Ascending aorta (tissue), 2 donors: ENCODE results near the gene NMT2. TPM values are rescaled to one million over a fixed set of nuclear protein-coding genes. Genes with fewer than 3 reads are reported as not detected.

Source experiments
- DNase-seq, 2 donors: peaks; one replicate each; pipeline ENCODE4 v3.0.0-alpha.2; 2019; ENCODE audit warnings: low spot score in 2 of 2
- H3K27ac ChIP-seq, 2 donors: fragments of 200-600 bp; sonication (generic); one replicate each; pipeline ENCODE4 v1.5.1; 2016 to 2017; ENCODE audit warnings: mild to moderate bottlenecking in 1 of 2
- H3K27me3 ChIP-seq: fragments of 200-600 bp; sonication (generic); one replicate; pipeline ENCODE4 v1.5.1; 2017
- H3K36me3 ChIP-seq, 2 donors: fragments of 200-600 bp; sonication (generic); one replicate each; pipeline ENCODE4 v1.5.1; 2016
- H3K4me1 ChIP-seq, 2 donors: fragments of 200-600 bp; sonication (generic); one replicate each; pipeline ENCODE4 v1.5.1; 2016 to 2017; ENCODE audit warnings: mild to moderate bottlenecking in 1 of 2
- H3K4me3 ChIP-seq, 2 donors: fragments of 200-600 bp; sonication (generic); one replicate each; pipeline ENCODE4 v1.5.1; 2016 to 2017; ENCODE audit warnings: mild to moderate bottlenecking in 1 of 2
- H3K9me3 ChIP-seq, 2 donors: fragments of 200-600 bp; sonication (generic); one replicate each; pipeline ENCODE4 v1.5.1; 2016
- intact Hi-C: fragments of 100-400 bp; cut with DNase I; formaldehyde crosslinking; loops from one replicate; pipeline ENCODE4 v1.15.1; 2023
- total RNA-seq: library from RNA; depleted of rRNA; stranded (reverse); fragments of >200 nt; gene quantifications from one replicate; pipeline ENCODE4 v1.1.0, GENCODE V29; 2016
- TF ChIP-seq, protein P1 (sequence below), 3 experiments: fragments of 200-600 bp in 2 of 3; fragments of 450-650 bp in 1 of 3; sonication (generic) in 2 of 3; IDR thresholded peaks; one replicate each; pipeline ENCODE4 v1.5.1; 2016 to 2019; ENCODE audit warnings: antibody characterized with exemption in 3 of 3, mild to moderate bottlenecking in 1 of 3, moderate library complexity in 1 of 3

NMT2 gene
- total RNA-seq, 1 donor from 2014 or later: 11.9 TPM

DNA sequence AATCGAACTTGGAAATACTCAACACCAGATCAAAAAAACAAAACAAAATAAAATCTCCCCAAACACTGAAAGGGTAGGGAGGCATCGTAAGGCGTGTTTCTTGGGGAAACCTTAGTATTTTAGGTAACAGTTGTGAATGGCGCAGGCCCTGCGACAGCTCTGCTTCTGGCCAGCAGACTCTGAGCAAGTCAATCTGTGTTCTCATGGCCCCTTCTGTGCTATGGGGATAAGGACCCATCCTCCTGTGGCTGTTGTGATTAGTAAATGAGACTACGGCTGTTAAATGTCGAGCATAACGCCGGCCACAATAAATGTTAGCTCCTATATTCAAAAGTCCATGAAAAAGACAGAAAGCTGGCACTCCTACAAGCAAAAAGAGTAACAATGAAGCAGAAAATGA, 44.3 kb downstream of the NMT2 start:
- TF ChIP-seq, protein P1, sequence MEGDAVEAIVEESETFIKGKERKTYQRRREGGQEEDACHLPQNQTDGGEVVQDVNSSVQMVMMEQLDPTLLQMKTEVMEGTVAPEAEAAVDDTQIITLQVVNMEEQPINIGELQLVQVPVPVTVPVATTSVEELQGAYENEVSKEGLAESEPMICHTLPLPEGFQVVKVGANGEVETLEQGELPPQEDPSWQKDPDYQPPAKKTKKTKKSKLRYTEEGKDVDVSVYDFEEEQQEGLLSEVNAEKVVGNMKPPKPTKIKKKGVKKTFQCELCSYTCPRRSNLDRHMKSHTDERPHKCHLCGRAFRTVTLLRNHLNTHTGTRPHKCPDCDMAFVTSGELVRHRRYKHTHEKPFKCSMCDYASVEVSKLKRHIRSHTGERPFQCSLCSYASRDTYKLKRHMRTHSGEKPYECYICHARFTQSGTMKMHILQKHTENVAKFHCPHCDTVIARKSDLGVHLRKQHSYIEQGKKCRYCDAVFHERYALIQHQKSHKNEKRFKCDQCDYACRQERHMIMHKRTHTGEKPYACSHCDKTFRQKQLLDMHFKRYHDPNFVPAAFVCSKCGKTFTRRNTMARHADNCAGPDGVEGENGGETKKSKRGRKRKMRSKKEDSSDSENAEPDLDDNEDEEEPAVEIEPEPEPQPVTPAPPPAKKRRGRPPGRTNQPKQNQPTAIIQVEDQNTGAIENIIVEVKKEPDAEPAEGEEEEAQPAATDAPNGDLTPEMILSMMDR (IDR thresholded peaks at IDR 0.05): no peak
- H3K4me1 ChIP-seq: no peaks in the 10 kb centered on the region
- no peaks in the 10 kb centered on the region for H3K27me3 ChIP-seq
- no peak overlapping the region for H3K27ac ChIP-seq
- no peak overlapping the region for H3K4me3 ChIP-seq
- DNase-seq: no peak
- peaks cover 30 to 40% of the 10 kb centered on the region in 2 donors for H3K36me3 ChIP-seq
- intact Hi-C loops: no loop called here
- no peaks in the 10 kb centered on the region for H3K9me3 ChIP-seq

DNA sequence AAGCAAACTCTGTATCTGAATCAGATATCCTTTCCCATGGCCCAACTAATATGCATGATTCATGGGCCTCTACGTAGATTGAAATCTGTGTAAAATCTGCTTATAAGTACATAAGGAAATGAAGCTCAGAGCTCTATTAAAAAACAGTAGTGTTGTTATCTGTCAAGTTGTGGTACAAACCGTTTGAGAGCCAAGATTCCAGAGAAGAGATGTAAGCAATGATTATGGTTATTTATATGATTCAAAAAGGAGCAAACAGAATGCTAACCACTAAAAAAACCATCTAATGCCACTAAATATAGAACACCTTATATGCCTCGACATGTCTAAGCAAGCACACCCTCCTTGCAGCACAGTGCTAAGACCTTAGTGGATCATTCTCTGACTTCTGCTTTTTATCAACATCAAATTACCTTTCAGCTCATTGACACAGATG, 44.7 kb downstream of the NMT2 start:
- no peak for DNase-seq
- intact Hi-C loops: no loop called here
- Histone ChIP-seq H3K4me1 (no peaks in the 10 kb centered on the region), H3K27me3 (no peaks in the 10 kb centered on the region), H3K4me3 (no peak overlapping the region), H3K9me3 (no peaks in the 10 kb centered on the region), H3K27ac (no peak overlapping the region), H3K36me3 (peaks cover 34 to 42% of the 10 kb centered on the region in 2 donors)
- TF ChIP-seq, protein P1 (IDR thresholded peaks at IDR 0.05): no peak

DNA sequence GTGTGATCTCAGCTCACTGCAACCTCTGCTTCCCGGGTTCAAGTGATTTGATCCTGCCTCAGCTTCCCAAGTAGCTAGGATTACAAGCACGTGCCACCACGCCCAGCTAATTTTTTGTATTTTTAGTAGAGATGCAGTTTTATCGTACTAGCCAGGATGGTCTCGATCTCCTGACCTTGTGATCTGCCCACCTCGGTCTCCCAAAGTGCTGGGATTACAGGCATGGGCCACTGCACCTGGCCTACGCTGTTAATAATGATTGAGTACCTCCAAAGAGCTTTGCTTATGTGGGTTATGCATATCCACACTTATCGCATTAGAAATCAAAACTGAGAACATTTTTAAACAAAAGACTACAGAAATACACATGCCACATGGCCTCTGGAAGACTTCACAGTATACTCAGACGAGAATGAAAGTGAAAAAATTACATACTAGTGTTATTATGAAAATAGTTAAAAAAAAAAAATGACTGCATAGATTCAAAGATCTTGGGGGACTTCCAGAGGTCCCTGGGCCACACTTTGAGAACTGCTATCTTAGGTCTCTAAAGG, 45.9 kb downstream of the NMT2 start:
- Histone ChIP-seq H3K4me3 (no peak overlapping the region), H3K27me3 (no peaks in the 10 kb centered on the region), H3K27ac (no peak overlapping the region), H3K36me3 (peaks cover 32 to 52% of the 10 kb centered on the region in 2 donors), H3K9me3 (no peaks in the 10 kb centered on the region), H3K4me1 (no peaks in the 10 kb centered on the region)
- TF ChIP-seq, protein P1 (IDR thresholded peaks at IDR 0.05): no peak
- intact Hi-C loops: no loop called here
- no peak for DNase-seq

DNA sequence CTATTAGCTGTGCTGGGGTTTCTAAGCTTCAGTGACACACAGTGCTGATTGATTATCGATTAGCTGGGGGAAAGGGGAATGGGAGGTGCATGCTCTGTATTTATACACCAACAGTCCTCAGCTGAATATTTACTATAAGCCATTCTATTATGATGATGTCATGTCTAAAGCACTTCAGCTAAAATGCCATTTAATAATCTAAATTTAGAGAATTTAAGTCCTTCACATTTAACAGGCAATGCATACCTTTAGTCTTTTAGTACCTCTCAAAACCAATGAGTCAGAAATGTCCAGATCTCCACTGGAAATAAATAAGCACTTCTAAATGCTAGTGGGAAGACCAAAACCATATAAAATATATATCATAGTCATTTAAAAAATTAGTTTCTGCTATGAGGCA, 46.8 kb downstream of the NMT2 start:
- no peak overlapping the region for H3K27ac ChIP-seq
- intact Hi-C loops: no loop called here
- H3K36me3 ChIP-seq: peaks cover 30 to 57% of the 10 kb centered on the region in 2 donors
- H3K4me3 ChIP-seq: no peak overlapping the region
- no peaks in the 10 kb centered on the region for H3K9me3 ChIP-seq
- H3K27me3 ChIP-seq: no peaks in the 10 kb centered on the region
- no peaks in the 10 kb centered on the region for H3K4me1 ChIP-seq
- TF ChIP-seq, protein P1 (IDR thresholded peaks at IDR 0.05): no peak
- no peak for DNase-seq

DNA sequence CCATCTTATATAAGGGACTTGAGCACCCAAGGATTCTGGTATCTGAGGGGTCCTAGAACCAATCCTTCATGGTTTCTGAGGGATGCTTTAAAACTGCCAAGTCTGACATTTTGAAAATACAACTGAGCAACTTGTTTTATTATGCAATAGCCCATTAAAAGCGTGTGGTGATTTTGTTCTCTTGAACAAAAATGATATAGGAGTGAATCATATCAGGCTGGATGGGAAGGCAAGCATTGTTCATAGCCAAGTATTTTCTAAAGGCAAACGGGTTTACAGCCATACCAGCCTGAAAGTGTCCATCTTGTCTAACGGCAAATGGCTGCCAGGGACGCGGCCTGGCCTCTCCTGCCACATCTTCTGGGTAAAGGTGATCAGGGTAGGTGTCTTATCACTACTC, 48.0 kb downstream of the NMT2 start:
- Histone ChIP-seq H3K4me1 (no peaks in the 10 kb centered on the region), H3K27ac (no peak overlapping the region), H3K4me3 (no peak overlapping the region), H3K27me3 (no peaks in the 10 kb centered on the region), H3K36me3 (peaks cover 18 to 53% of the 10 kb centered on the region in 2 donors), H3K9me3 (no peaks in the 10 kb centered on the region)
- TF ChIP-seq, protein P1 (IDR thresholded peaks at IDR 0.05): no peak
- DNase-seq: no peak
- intact Hi-C loops: no loop called here

DNA sequence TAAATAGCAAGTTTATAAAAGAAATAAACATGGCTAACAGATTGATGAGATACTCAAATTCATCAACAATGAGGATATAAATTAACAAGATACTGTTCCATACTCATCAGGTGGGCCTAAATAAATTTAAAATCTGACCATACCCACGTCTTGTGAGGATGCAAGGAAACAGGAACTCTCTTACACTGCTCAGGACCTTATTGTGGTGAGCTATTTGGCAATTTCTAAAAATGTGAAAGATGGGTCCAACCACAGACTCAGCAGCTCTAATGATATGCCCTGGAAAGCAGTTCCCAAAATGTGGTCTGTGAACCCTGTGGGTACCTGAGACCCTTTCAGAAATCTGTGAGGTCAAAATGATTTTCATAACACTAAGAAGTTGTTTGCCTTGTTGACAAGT, 49.9 kb downstream of the NMT2 start:
- Histone ChIP-seq H3K9me3 (no peaks in the 10 kb centered on the region), H3K36me3 (peaks cover 11 to 48% of the 10 kb centered on the region in 2 donors), H3K27ac (no peak overlapping the region), H3K4me1 (no peaks in the 10 kb centered on the region), H3K4me3 (no peak overlapping the region), H3K27me3 (no peaks in the 10 kb centered on the region)
- DNase-seq: no peak
- intact Hi-C loops: no loop called here
- TF ChIP-seq, protein P1 (IDR thresholded peaks at IDR 0.05): no peak
